GM12878 (cell line): Measurements from ENCODE around the gene CREBZF. TPM values are rescaled to one million over a fixed set of nuclear protein-coding genes. Genes with fewer than 3 reads are reported as not detected.
A peak's percentile ranks its signal among the peaks of the same experiment; 100 is the strongest.

Source experiments
- ATAC-seq: fragments of 200-7000 bp; cut with Tn5 transposase; 3 replicates; pipeline ENCODE4 v1.9.1; 2020; ENCODE audit warnings: mild to moderate bottlenecking, moderate library complexity
- BruUV-seq: library from RNA; stranded (reverse); fragments of 400-500 nt; replicated peaks from 2 replicates; lab custom pipeline; 2021; lab: Mats Ljungman, UMichigan
- CTCF ChIA-PET: fragments of 300-600 bp; sonication (Branson Sonifier 250); formaldehyde crosslinking; extraction: SDS; loops from one replicate; lab custom pipeline; 2021; ENCODE audit warnings: inconsistent platforms; lab: Yijun Ruan, JAX
- POLR2A ChIA-PET: fragments of 350-600 bp; formaldehyde crosslinking; extraction: SDS; loops from one replicate; lab custom pipeline; 2021; ENCODE audit warnings: inconsistent platforms; lab: Charles Lee
- RAD21 ChIA-PET: fragments of 300-600 bp; sonication (Branson Sonifier 250); formaldehyde crosslinking; loops from one replicate; lab custom pipeline; 2023; ENCODE audit warnings: antibody characterized with exemption; ENCODE audit not compliant: unreplicated experiment; lab: Charles Lee
- SMC1A ChIA-PET: fragments of 300-600 bp; sonication (Branson Sonifier 250); formaldehyde crosslinking; loops from one replicate; lab custom pipeline; 2023; ENCODE audit not compliant: unreplicated experiment, uncharacterized antibody; lab: Charles Lee
- DNase-seq: peaks from one replicate; pipeline ENCODE4 v3.0.0-alpha.2; 2011; ENCODE audit warnings: low read depth, low spot score
- FAIRE-seq: peaks from 3 replicates; lab custom pipeline; 2011; peaks lifted over from hg19 to GRCh38; lab: Jason Lieb, UNC
- H2AFZ ChIP-seq: 2 replicates; pipeline ENCODE4 v1.6.0; 2011; ENCODE audit warnings: low read depth, low read length, control low read depth; ENCODE audit not compliant: control insufficient read depth
- H3K27ac ChIP-seq: 2 replicates; pipeline ENCODE4 v1.5.1; 2011; ENCODE audit warnings: control low read depth; ENCODE audit not compliant: control insufficient read depth, insufficient read depth
- H3K27me3 ChIP-seq, 2 experiments: replicated peaks in 1 of 2; 2 replicates each; pipeline versions ENCODE4 v1.6.0 to v1.6.1; 2011; ENCODE audit warnings: low read length in 1 of 2; ENCODE audit not compliant: control insufficient read depth in 2 of 2, insufficient read depth in 2 of 2
- H3K36me3 ChIP-seq, 2 experiments: 2 replicates each; pipeline ENCODE4 v1.5.1; 2011; ENCODE audit warnings: low read length in 1 of 2; ENCODE audit not compliant: control insufficient read depth in 2 of 2, insufficient read depth in 2 of 2
- H3K4me1 ChIP-seq: 2 replicates; pipeline ENCODE4 v1.6.1; 2011; ENCODE audit warnings: mild to moderate bottlenecking, low read length, moderate library complexity, mixed read lengths; ENCODE audit not compliant: control insufficient read depth, insufficient read depth
- H3K4me2 ChIP-seq: 2 replicates; pipeline ENCODE4 v1.6.0; 2011; ENCODE audit warnings: control low read depth; ENCODE audit not compliant: control insufficient read depth, insufficient read depth
- H3K4me3 ChIP-seq: fragments of 200-600 bp; sonication (generic); 2 replicates; pipeline ENCODE4 v1.5.1; 2016
- H3K79me2 ChIP-seq: 2 replicates; pipeline ENCODE4 v1.6.0; 2011; ENCODE audit warnings: low read length; ENCODE audit not compliant: control insufficient read depth, insufficient read depth
- H3K9ac ChIP-seq: 2 replicates; pipeline ENCODE4 v1.8.0; 2011; ENCODE audit warnings: low read length, control low read depth, mixed read lengths; ENCODE audit not compliant: control insufficient read depth, insufficient read depth
- H3K9me3 ChIP-seq: replicated peaks from 3 replicates; pipeline ENCODE4 v1.5.1; 2011; ENCODE audit warnings: mild to moderate bottlenecking, low read length; ENCODE audit not compliant: control insufficient read depth, insufficient read depth
- H4K20me1 ChIP-seq: 2 replicates; pipeline ENCODE4 v1.6.0; 2011; ENCODE audit not compliant: control insufficient read depth, insufficient read depth
- CUX1 ChIP-seq: IDR thresholded peaks from 2 replicates; pipeline ENCODE4 v1.6.1; 2012; ENCODE audit warnings: improper control_type of control experiment, low read depth, low read length; ENCODE audit not compliant: insufficient replicate concordance
- HDAC6 ChIP-seq: fragments of 200-600 bp; sonication (generic); IDR thresholded peaks from one replicate; pipeline ENCODE4 v1.8.0; 2017; ENCODE audit warnings: antibody characterized with exemption; ENCODE audit not compliant: unreplicated experiment
- MTA3 ChIP-seq: IDR thresholded peaks from 2 replicates; pipeline ENCODE4 v1.6.1; 2012; ENCODE audit warnings: low read length, inconsistent platforms, borderline replicate concordance
- POU2F2 ChIP-seq: IDR thresholded peaks from 3 replicates; pipeline ENCODE4 v1.6.1; 2011; ENCODE audit warnings: low read depth, mild to moderate bottlenecking, low read length, borderline replicate concordance
- TCF3 ChIP-seq: IDR thresholded peaks from 2 replicates; pipeline ENCODE4 v1.6.1; 2012; ENCODE audit warnings: low read depth, mild to moderate bottlenecking, low read length, borderline replicate concordance; ENCODE audit not compliant: insufficient read depth
- WGBS: methylation state at CpG from one replicate; pipeline ENCODE4 v1.1.6; 2016; ENCODE audit warnings: low lambda C conversion rate; ENCODE audit not compliant: insufficient replicate concordance, insufficient coverage; ENCODE audit errors: missing lambda C conversion rate; 5-methylcytosine and 5-hydroxymethylcytosine counted together
- in situ Hi-C: fragments of 300-500 bp; cut with MboI; formaldehyde crosslinking; loops from 9 replicates; pipeline ENCODE4 v1.14.3; 2018; ENCODE audit warnings: mixed read lengths
- intact Hi-C: fragments of 100-400 bp; cut with micrococcal nuclease; formaldehyde crosslinking; loops from one replicate; pipeline ENCODE4 v1.14.2; 2022; ENCODE audit not compliant: unreplicated experiment
- polyA plus RNA-seq, 11 experiments: library from polyadenylated mRNA; depleted of rRNA in 4 of 11; unstranded in 6 of 11; stranded (reverse) in 5 of 11; fragments of >200 nt; fragmentation: Nextera tagmentation in 4 of 11; fragmentation: Illumina TruSeq in 1 of 11; extraction: Ambion mirVana in 4 of 11; extraction: Trizol in 1 of 11; gene quantifications; 1 replicate in 1 of 11; 2 replicates in 10 of 11; pipeline versions ENCODE4 v1.2.1 to v1.2.3, GENCODE V29; 2011 to 2016; ENCODE audit warnings: inconsistent platforms in 2 of 11, missing spikeins in 2 of 11, low read depth in 1 of 11
- total RNA-seq, 4 experiments: library from RNA; depleted of rRNA in 3 of 4; stranded (reverse); fragments of >200 nt in 3 of 4; fragmentation: Illumina TruSeq in 1 of 4; extraction: Trizol in 1 of 4; gene quantifications; 2 replicates each; pipeline versions ENCODE4 v1.2.1 to v1.2.3, GENCODE V29; 2013 to 2021

The CREBZF gene
- total and polyA plus RNA-seq, 10 of the 15 experiments (the other 5 are each of a cell fraction or from before 2014, with no cell fraction given) = 11.1 to 51.2 (median 34.1) TPM

GRCh38 chr11:85697747-85698146 is 32.8 kb upstream of the CREBZF start:
- Histone ChIP-seq H3K27me3 (no peaks in the 10 kb centered on the region), H2AFZ (no peak overlapping the region), H3K36me3 (no peaks in the 10 kb centered on the region), H3K4me1 (peaks cover 9% of the 10 kb centered on the region), H3K4me3 (no peak overlapping the region), H3K9ac (no peak overlapping the region), H3K9me3 (no peaks in the 10 kb centered on the region; the same call in 2 of the 3 replicates), H3K27ac (no peak overlapping the region), H3K4me2 (no peak overlapping the region), H3K79me2 (no peaks in the 10 kb centered on the region), H4K20me1 (no peaks in the 10 kb centered on the region)
- no TSS peak for BruUV-seq
- intact Hi-C loops (no loop called here), in situ Hi-C loops (no loop called here)
- ATAC-seq (peak; percentile 72), FAIRE-seq (no peak), DNase-seq (no peak)
- WGBS = 47% methylated on average over 2 of the region's 2 CpGs
- ChIA-PET RAD21 (interaction anchor here (0.5 kb wide), 1 partner anchor 62 kb away, joined by 3 read pairs; no protein-coding TSS in a partner anchor), POLR2A (interaction anchor here (0.6 to 1.5 kb wide), 3 partner anchors 11 to 33 kb away, joined by 3 to 5 read pairs (median 3); partner anchors contain the start of genes CCDC89 and CREBZF), SMC1A (interaction anchor here (0.6 kb wide), 1 partner anchor 62 kb away, joined by 4 read pairs; no protein-coding TSS in a partner anchor), CTCF (interaction anchor here (4.3 kb wide), 1 partner anchor 13 kb away, joined by 27 read pairs; the partner anchor contains the start of gene CCDC89)
- TF ChIP-seq CUX1 (peak; percentile 37), POU2F2 (no peak), TCF3 (no peak), HDAC6 (no peak), MTA3 (no peak)
